ENCODE results near the gene PIGS. TPM values are rescaled to one million over a fixed set of nuclear protein-coding genes. Genes with fewer than 3 reads are reported as not detected.

The PIGS gene
- total and polyA plus RNA-seq, 2 of the 4 experiments (the other 2 are of a cell fraction), result 28.7 to 78.9 TPM

DNA sequence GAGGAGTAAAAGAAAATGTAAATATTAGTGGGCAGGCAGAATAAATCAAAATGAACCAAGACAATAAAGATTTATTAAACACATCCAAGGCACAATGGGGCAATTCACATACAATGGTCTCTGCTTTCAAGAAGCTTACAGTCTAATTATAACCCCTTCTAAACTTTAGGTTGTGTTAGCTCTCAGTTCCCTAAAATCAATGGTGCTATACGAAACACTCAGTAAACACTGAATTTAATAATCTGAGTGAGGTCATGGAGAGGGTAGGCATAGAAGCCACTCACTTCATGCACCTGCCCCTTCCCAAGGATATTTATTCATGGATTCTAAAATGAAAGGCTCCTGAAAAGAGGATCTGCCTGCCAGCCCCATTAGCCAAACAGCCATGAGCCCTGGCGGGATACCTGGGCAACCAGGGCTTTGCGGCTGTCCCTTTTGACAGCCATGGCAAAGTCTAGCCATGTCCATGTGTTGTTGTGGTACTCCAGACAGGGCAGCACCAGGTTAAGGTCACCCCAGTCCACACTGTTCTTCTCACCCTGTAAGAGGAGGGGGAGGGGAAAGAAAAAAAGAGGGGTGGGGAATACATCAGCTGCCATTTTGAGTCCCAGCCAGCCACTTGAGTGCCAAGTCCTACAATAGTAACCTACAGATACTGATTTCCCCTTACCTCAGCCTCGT is 44.1 kb upstream of the PIGS start:
- in situ Hi-C loops (cut with MboI; ENCODE audit: low sequenced_read_pairs), result loop anchor here (10.0 kb wide), 1 partner anchor 121 kb away; no protein-coding TSS in a partner anchor
- BruUV-seq (replicated peaks), result no TSS peak
- dilution Hi-C loops (cut with HindIII; ENCODE audit: low sequenced_read_pairs, unreplicated experiment), result no loop called here

More for the DNA sequence above, 44.1 kb upstream of the PIGS start:
- Histone ChIP-seq H3K4me3 (ENCODE audit: insufficient read depth, low read depth, low read length) (no peak overlapping the region), H2BK20ac (ENCODE audit: low read depth, low read length) (no peak overlapping the region), H3K4ac (ENCODE audit: low read depth, low read length) (no peak overlapping the region), H4K8ac (ENCODE audit: low read depth in 2 of 2, low read length in 2 of 2) (no peak overlapping the region), H2AFZ (replicated peaks; ENCODE audit: low read length, poor library complexity) (no peak overlapping the region), H2BK120ac (ENCODE audit: low read depth, low read length) (no peak overlapping the region), H2AK9ac (replicated peaks; ENCODE audit: low read depth, low read length, poor library complexity) (no peak overlapping the region), H3K23ac (ENCODE audit: low read depth, low read length) (no peak overlapping the region), H4K20me1 (ENCODE audit: insufficient read depth, low read length) (peaks cover 8% of the 10 kb centered on the region; the same call in 1 of the 2 replicates), H3K18ac (ENCODE audit: low read depth, low read length) (no peak overlapping the region), H3K4me1 (ENCODE audit: control insufficient read depth, insufficient read depth, low read length) (no peaks in the 10 kb centered on the region), H3K9me3 (ENCODE audit: control insufficient read depth, insufficient read depth, low read length) (no peaks in the 10 kb centered on the region), H2AK5ac (ENCODE audit: low read depth, low read length) (no peak overlapping the region), H4K91ac (ENCODE audit: insufficient read depth, low read depth, low read length) (no peak overlapping the region), H2BK15ac (ENCODE audit: low read depth, low read length) (no peak overlapping the region), H3K79me1 (ENCODE audit: low read depth in 1 of 2, low read length in 2 of 2) (no peaks in the 10 kb centered on the region), H3K56ac (ENCODE audit: extremely low read depth, insufficient read depth, low read length) (no peak overlapping the region), H3K27me3 (ENCODE audit: control insufficient read depth, insufficient read depth, low read length) (no peaks in the 10 kb centered on the region), H3K27ac (ENCODE audit: insufficient read depth, low read length) (no peak overlapping the region), H3K9me1 (ENCODE audit: insufficient read depth, low read length) (no peaks in the 10 kb centered on the region), H3K9ac (ENCODE audit: low read depth, low read length) (no peak overlapping the region), H2BK5ac (ENCODE audit: low read depth, low read length, poor library complexity, severe bottlenecking) (no peak overlapping the region), H3K14ac (replicated peaks; ENCODE audit: low read depth, low read length) (no peak overlapping the region), H3K36me3 (ENCODE audit: control insufficient read depth, insufficient read depth, low read length) (peaks cover 55% of the 10 kb centered on the region), H3K4me2 (ENCODE audit: low read depth, low read length) (no peak overlapping the region), H4K5ac (ENCODE audit: low read depth, low read length) (no peak overlapping the region)
- ATAC-seq (ENCODE audit: low read depth) (no peak), DNase-seq (no peak)
- ChIA-PET CTCF (interaction anchor here (1.3 kb wide), 1 partner anchor 28 kb away, joined by 3 read pairs; no protein-coding TSS in a partner anchor), POLR2A (ENCODE audit: unreplicated experiment) (no interaction called here)
- intact Hi-C loops (cut with micrococcal nuclease), result no loop called here
- 71% methylated on average over 1 of the region's 4 CpGs; no CpG with 5 or more reads in 1 of the 2 experiments for WGBS, 2 experiments (ENCODE audit: extremely low coverage in 2 of 2, insufficient read length in 1 of 2)
- TF ChIP-seq ELK1 (IDR thresholded peaks at IDR 0.05; ENCODE audit: borderline replicate concordance, low read depth, low read length) (no peak), CEBPB (IDR thresholded peaks at IDR 0.05; ENCODE audit: low read depth, low read length) (no peak), NFE2L2 (IDR thresholded peaks at IDR 0.05; ENCODE audit: low read depth, low read length) (no peak), FOS (IDR thresholded peaks at IDR 0.05; ENCODE audit: low read depth, low read length) (no peak), BHLHE40 (IDR thresholded peaks at IDR 0.05; ENCODE audit: low read depth, low read length) (no peak), SMC3 (IDR thresholded peaks at IDR 0.05; ENCODE audit: low read depth, low read length) (no peak), RCOR1 (IDR thresholded peaks at IDR 0.05; ENCODE audit: insufficient replicate concordance, low read length) (no peak), CHD1 (IDR thresholded peaks at IDR 0.05; ENCODE audit: low read depth, low read length) (no peak), RAD21 (IDR thresholded peaks at IDR 0.05; ENCODE audit: low read length) (no peak), MAZ (IDR thresholded peaks at IDR 0.05; ENCODE audit: borderline replicate concordance, low read depth, low read length) (no peak), RFX5 (IDR thresholded peaks at IDR 0.05; ENCODE audit: low read depth, low read length) (no peak)

All from IMR-90 (cell line).